Stimulated activated naive CD8-positive, alpha-beta T cell treated with anti-CD3 and anti-CD28 coated beads, Interleukin-15, amount 100 ng/mL, for 72 hours (primary cell): Measurements from ENCODE around the gene RAB3C.
"Not testable (repeated sequence)": the region's sequence is repeated elsewhere in the genome, so short reads cannot be mapped to it uniquely, and the experiment has no call there.

ENCODE experiments used
- ATAC-seq: fragments of 150-1000 bp; cut with Tn5 transposase; 2 replicates; pipeline ENCODE4 v1.10.0; 2021; ENCODE audit warnings: mild to moderate bottlenecking, moderate library complexity
- DNase-seq, 2 donors: peaks; one replicate each; pipeline ENCODE4 v3.0.0; 2021 to 2022
- H3K27ac Mint-ChIP-seq, 2 donors: one replicate each; pipeline ENCODE4 v1.8.0; 2022; ENCODE audit warnings: mild to moderate bottlenecking in 2 of 2, mixed read lengths in 2 of 2, moderate library complexity in 2 of 2
- H3K27me3 Mint-ChIP-seq: one replicate; pipeline ENCODE4 v1.8.0; 2022; ENCODE audit warnings: mixed read lengths
- H3K4me1 Mint-ChIP-seq: one replicate; pipeline ENCODE4 v1.8.0; 2022; ENCODE audit warnings: mild to moderate bottlenecking, mixed read lengths
- H3K4me3 Mint-ChIP-seq, 2 donors: one replicate each; pipeline ENCODE4 v1.8.0; 2022; ENCODE audit warnings: mild to moderate bottlenecking in 2 of 2, mixed read lengths in 2 of 2, moderate library complexity in 1 of 2
- H3K9me3 Mint-ChIP-seq, 2 donors: one replicate each; pipeline ENCODE4 v1.8.0; 2022; ENCODE audit warnings: mixed read lengths in 2 of 2

The RAB3C gene

DNA sequence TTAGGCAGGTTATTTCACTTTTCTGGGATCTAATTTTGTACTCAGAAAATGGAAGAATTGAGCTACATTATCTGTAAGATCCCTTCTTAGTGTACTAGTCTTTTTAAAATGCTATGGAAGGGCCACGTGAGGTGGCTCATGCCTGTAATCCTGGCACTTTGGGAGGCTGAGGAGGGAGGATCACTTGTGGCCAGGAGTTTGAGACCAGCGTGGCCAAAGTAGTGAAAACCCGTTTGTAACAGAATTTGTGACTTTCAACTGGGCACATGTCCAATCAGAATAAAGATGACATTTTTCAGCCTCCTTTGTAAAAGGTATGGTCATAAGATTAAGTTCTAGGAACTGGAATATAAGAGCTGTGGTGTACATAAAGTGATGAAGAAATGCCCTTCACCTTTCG lies 3.1 kb upstream of the RAB3C start:
- Mint-ChIP-seq H3K27me3 (peaks cover 40% of the 10 kb centered on the region), H3K4me1 (peaks cover 18% of the 10 kb centered on the region), H3K9me3 (peaks cover 0 to 10% of the 10 kb centered on the region in 2 donors), H3K4me3 (no peak overlapping the region), H3K27ac (no peak overlapping the region)
- DNase-seq (no peak), ATAC-seq (no peak)

DNA sequence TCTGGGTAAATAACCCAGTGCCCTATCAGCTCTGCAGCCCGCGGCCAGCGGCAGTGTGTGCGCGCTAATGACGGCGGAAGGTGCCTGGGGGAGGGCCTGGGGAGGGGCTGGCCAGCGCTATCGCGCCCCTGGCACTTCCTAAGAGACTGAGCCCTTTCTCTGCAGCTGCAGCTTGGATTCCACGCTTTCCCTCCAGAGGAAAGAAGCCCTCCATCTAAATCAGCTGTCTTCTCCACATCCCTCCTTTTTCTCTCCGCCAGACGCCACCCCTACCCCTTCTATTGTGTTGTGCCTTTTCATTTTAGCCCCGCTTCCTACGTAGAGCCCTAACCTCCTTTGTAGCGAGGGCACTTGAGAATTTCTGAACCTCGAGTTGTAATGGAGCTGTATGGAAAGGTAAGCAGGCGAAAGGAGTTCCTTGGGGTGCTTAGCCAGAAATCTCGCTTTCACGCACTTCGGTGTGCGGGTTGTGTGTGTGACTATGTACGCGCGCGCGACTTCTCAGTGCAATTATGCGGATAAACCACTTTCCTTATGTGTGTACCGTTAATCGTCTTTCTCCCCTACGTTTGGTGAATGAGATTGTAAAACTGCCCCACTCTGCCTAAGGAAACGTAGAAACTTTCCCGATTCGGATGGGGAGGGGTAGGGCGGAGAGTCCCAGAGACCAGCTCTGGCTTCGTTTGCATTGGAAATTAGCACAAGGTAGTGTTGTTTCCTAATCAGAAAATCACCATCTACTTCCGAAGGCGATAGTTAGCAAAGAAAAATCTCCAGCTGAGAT lies 664 bp upstream of the RAB3C start:
- H3K4me1 Mint-ChIP-seq, result peaks cover 18% of the 10 kb centered on the region
- H3K4me3 Mint-ChIP-seq, result peak overlapping the region; percentile 75 to 84
- DNase-seq (no peak), ATAC-seq (peak; percentile 17)
- no peaks in the 10 kb centered on the region for H3K9me3 Mint-ChIP-seq
- peaks cover 47% of the 10 kb centered on the region for H3K27me3 Mint-ChIP-seq
- no peak overlapping the region for H3K27ac Mint-ChIP-seq

DNA sequence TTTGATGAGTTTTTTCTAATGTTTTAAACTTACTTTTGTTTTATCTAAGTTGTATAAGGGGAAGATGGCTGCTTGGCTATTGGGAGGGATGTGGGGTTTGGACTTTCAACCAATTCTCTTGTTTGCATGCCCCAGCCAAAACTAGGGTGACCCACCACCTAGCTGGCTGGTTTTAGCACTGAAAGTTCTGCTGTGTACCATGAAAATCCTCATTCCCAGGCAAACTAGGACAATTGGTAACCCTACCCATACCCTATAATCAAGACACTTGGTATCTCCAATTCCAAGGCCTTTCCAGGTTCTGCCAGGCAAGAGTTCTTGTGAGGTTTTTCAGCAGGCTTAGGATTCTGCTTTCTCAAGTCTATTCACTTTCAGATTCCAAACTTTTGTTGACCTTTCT lies 13.1 kb downstream of the RAB3C start:
- no peak overlapping the region for H3K27ac Mint-ChIP-seq
- no peak overlapping the region for H3K4me3 Mint-ChIP-seq
- no peaks in the 10 kb centered on the region for H3K4me1 Mint-ChIP-seq
- DNase-seq (no peak), ATAC-seq (no peak)
- no peaks in the 10 kb centered on the region for H3K9me3 Mint-ChIP-seq
- no peaks in the 10 kb centered on the region for H3K27me3 Mint-ChIP-seq

DNA sequence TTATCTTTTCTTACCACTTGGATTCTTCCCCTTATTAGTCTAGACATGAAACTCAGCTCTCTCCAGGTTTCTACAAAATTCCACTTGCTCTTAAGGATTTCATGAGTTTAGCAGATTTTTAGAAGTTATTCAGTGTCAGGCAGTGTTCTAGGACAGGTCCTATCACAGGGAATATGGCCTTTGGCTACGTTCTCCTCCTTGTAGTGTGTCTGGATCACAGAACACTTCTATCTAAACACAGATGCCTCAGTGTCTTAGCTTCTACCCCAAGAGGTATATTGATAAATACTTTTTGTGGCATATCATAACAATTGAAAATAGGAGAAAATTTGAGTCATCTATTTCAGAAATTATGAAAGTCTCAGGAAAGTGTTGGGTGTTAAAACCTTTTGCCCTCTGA lies 15.6 kb downstream of the RAB3C start:
- no peaks in the 10 kb centered on the region for H3K9me3 Mint-ChIP-seq
- no peaks in the 10 kb centered on the region for H3K27me3 Mint-ChIP-seq
- ATAC-seq (no peak), DNase-seq (no peak)
- no peaks in the 10 kb centered on the region for H3K4me1 Mint-ChIP-seq
- no peak overlapping the region for H3K27ac Mint-ChIP-seq
- H3K4me3 Mint-ChIP-seq, result no peak overlapping the region

DNA sequence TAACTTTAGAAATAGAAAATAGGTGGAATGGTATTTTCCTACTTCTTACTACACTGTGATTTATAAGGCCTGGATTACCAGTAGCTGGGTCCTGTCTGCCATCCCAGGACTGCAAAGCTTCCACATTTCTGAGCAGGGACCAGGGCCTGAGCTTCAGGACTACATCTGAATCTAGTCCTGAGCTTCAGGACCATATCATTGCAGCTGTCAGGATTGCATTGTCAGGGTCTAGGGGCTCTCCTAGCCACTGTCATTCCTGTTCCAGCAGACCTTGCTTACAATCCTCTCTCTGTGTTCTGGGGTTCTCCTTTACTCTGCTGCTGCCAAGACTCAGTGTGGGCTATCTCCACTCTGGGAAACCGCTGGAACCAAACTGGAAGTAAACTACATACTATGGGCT lies 16.3 kb downstream of the RAB3C start:
- Mint-ChIP-seq H3K4me1 (no peaks in the 10 kb centered on the region), H3K27me3 (peaks cover 5% of the 10 kb centered on the region), H3K27ac (peak overlapping the region in 1 of 2 donors; percentile 51), H3K4me3 (no peak overlapping the region), H3K9me3 (peaks cover 0 to 7% of the 10 kb centered on the region in 2 donors)
- ATAC-seq (peak; percentile 33), DNase-seq (no peak)

DNA sequence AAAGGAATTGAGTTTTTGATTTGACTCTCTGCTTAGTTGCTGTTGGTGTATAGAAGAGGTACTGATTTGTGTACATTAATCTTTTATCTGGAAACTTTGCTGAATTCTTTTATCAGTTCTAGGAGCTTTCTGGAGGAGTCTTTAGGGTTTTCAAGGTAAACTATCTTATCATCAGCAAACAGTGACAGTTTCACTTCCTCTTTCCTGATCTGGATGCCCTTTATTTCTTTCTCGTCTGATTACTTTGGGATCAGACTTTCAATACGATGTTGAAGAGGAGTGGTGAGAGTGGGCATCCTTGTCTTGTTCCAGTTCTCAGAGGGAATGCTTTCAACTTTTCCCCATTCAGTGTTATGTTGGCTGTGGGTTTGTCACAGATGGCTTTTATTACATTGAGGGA lies 17.7 kb downstream of the RAB3C start:
- ATAC-seq, H3K4me3 Mint-ChIP-seq, H3K27me3 Mint-ChIP-seq, H3K4me1 Mint-ChIP-seq, H3K27ac Mint-ChIP-seq, DNase-seq, H3K9me3 Mint-ChIP-seq: not testable (repeated sequence)

DNA sequence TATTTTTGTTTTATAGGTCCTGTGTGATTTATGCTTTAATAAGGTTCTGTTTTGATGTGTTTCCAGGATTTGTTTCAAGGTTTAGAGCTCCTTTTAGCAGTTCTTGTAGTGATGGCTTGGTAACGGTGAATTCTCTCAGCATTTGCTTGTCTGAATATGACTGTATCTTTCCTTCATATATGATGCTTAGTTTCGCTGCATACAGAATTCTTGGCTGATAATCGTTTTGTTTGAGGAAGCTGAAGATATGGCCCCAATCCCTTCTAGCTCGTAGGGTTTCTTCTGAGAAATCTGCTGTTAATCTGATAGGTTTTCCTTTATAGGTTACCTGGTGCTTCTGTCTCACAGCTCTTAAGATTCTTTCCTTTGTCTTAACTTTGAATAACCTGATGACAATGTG lies 20.0 kb downstream of the RAB3C start:
- H3K9me3 Mint-ChIP-seq, result peaks cover 4 to 19% of the 10 kb centered on the region in 2 donors
- not testable (repeated sequence) for H3K4me3 Mint-ChIP-seq, H3K27me3 Mint-ChIP-seq, ATAC-seq, H3K4me1 Mint-ChIP-seq, H3K27ac Mint-ChIP-seq, DNase-seq

DNA sequence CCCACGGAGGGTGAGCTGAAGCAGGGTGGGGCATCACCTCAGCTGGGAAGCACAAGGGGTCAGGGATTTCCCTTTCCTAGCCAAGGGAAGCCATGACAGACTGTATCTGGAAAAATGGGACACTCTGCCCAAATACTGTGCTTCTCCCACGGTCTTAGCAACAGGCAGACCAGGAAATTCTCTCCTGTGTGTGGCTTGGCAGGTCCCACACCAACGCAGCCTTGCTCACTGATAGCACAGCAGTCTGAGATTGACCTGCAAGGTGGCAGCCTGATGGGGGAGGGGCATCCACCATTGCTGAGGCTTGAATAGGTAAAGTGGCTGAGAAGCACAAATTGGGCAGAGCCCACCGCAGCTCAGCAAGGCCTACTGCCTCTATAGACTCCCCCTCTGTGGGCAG lies 23.2 kb downstream of the RAB3C start:
- Mint-ChIP-seq H3K4me1 (no peaks in the 10 kb centered on the region), H3K27me3 (peaks cover 8% of the 10 kb centered on the region), H3K4me3 (no peak overlapping the region), H3K27ac (no peak overlapping the region), H3K9me3 (peaks cover 4 to 33% of the 10 kb centered on the region in 2 donors)
- DNase-seq (no peak), ATAC-seq (no peak)

DNA sequence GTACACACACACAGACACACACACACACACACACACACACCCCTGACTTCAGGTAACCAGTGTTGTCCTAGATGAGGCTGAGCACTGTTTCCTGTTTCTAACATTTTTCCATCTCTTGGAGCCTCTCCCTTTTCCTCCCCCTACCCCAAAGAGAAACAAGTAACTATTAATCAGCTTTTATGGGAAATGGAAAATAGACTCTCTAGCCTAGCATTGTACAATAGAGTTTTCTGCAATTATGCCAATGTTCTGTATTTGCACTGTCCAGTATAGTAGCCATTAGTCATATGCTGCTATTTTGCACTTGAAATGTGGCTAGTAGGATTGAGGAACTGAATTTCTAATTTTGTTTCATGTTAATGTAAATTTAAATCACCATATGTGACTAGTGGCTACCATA lies 33.1 kb downstream of the RAB3C start:
- no peaks in the 10 kb centered on the region for H3K4me1 Mint-ChIP-seq
- ATAC-seq (no peak), DNase-seq (no peak)
- no peaks in the 10 kb centered on the region for H3K27me3 Mint-ChIP-seq
- no peaks in the 10 kb centered on the region for H3K9me3 Mint-ChIP-seq
- H3K4me3 Mint-ChIP-seq, result no peak overlapping the region
- no peak overlapping the region for H3K27ac Mint-ChIP-seq

DNA sequence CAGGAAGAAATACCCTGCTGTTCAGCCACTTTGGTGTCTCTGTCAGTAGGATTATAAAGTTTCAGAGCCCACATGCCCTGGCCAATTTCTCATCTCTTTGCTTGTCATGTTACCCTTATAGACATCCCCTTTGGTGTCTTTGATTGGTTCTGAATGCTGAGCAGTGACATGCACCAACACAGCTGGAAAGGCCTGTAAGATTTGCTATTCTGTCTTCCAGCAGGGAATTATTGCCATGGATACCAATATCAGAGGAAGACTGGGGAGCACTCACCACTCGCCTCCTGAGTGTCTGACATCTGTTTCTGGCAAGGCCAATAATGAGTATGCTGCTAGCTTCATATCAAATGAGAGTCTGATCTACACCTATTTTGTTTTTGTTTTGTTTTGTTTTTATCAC lies 34.4 kb downstream of the RAB3C start:
- no peaks in the 10 kb centered on the region for H3K4me1 Mint-ChIP-seq
- ATAC-seq, result no peak
- H3K4me3 Mint-ChIP-seq, result no peak overlapping the region
- H3K27me3 Mint-ChIP-seq, result no peaks in the 10 kb centered on the region
- no peak for DNase-seq
- H3K9me3 Mint-ChIP-seq, result no peaks in the 10 kb centered on the region
- no peak overlapping the region for H3K27ac Mint-ChIP-seq

DNA sequence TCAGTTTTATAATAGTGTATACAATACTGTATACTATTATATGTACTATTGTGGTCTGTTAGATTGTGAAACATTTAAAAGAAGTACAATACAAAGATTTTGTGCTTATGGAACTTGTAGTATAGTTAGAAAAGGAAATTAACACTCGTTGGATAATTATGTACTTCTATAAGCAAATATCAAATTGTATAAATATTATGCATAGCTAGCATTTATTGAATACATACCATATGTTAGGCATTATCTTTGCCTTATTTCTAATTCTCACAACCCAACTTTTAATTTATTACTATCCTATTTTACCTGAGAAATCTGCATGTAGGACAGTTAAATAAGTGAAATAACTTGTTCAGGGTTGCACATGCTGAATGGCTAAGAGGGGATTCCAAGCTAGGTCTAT lies 37.5 kb downstream of the RAB3C start:
- DNase-seq (no peak), ATAC-seq (no peak)
- no peaks in the 10 kb centered on the region for H3K27me3 Mint-ChIP-seq
- no peak overlapping the region for H3K4me3 Mint-ChIP-seq
- H3K9me3 Mint-ChIP-seq, result no peaks in the 10 kb centered on the region
- no peaks in the 10 kb centered on the region for H3K4me1 Mint-ChIP-seq
- no peak overlapping the region for H3K27ac Mint-ChIP-seq

DNA sequence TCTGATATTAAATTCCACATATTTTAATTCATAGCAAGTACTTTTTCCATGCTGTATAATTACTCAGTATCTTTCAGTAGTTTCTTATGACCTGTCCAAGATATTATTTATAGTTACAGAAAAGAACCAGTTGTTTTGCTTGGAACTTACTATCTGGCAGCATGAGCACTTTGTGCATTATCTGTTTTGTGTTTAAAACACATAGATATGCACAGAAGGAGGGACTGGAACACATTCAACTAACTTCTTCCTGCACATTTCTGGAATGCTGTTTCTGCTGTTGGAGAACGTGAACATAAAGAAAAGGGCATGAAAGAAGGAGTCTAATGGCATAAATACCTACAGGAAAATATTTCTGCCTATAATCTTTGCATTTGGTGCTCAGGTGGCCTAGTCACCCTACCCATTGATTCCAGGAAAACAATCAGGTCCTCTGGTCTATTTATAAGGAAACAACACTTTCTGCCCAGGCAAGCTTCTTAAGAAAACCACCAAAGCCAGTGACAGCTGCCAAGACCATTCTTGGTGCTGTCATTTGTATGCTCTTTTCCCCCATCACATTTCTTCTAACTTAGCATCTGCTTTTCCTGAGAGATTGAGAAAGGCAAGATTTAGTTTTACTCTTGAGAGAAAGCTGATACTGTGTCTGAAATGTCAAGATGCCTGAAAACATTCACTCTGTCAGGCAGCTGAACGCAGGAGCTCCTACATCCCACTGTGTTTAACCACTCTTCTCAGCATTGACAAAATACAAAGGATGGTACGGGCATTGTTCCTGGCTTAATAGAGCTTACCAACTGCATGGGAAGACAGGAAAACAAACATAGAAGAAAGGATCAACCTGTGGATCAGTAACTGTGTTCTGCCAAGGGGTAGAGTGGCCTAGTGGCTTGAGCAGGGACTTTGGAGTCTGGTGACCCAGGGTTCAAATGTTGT lies 40.3 kb downstream of the RAB3C start:
- no peak for ATAC-seq
- H3K27me3 Mint-ChIP-seq, result no peaks in the 10 kb centered on the region
- H3K9me3 Mint-ChIP-seq, result no peaks in the 10 kb centered on the region
- DNase-seq, result no peak
- H3K4me1 Mint-ChIP-seq, result no peaks in the 10 kb centered on the region
- no peak overlapping the region for H3K27ac Mint-ChIP-seq
- H3K4me3 Mint-ChIP-seq, result no peak overlapping the region

DNA sequence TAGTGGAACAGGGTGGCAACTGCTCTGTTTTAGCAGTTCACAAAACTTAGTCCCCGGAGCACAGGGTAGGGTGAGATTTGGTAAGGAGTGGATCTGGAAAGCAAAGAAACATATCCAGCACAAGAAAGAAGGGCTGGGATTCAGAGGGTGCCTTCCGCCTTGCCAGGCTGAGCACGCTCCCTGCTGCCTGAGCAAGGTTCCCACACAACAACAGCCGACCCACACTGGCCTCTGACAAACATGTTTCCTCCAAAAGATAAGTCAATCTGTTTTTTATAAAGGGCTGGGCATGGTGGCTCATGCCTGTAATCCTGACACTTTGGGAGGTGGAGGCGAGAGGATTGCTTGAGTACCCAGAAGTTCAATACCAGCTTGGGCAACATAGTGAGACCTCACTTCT lies 45.8 kb downstream of the RAB3C start:
- Mint-ChIP-seq H3K4me3 (no peak overlapping the region), H3K4me1 (no peaks in the 10 kb centered on the region), H3K27me3 (no peaks in the 10 kb centered on the region), H3K9me3 (no peaks in the 10 kb centered on the region), H3K27ac (no peak overlapping the region)
- ATAC-seq (no peak), DNase-seq (no peak)

DNA sequence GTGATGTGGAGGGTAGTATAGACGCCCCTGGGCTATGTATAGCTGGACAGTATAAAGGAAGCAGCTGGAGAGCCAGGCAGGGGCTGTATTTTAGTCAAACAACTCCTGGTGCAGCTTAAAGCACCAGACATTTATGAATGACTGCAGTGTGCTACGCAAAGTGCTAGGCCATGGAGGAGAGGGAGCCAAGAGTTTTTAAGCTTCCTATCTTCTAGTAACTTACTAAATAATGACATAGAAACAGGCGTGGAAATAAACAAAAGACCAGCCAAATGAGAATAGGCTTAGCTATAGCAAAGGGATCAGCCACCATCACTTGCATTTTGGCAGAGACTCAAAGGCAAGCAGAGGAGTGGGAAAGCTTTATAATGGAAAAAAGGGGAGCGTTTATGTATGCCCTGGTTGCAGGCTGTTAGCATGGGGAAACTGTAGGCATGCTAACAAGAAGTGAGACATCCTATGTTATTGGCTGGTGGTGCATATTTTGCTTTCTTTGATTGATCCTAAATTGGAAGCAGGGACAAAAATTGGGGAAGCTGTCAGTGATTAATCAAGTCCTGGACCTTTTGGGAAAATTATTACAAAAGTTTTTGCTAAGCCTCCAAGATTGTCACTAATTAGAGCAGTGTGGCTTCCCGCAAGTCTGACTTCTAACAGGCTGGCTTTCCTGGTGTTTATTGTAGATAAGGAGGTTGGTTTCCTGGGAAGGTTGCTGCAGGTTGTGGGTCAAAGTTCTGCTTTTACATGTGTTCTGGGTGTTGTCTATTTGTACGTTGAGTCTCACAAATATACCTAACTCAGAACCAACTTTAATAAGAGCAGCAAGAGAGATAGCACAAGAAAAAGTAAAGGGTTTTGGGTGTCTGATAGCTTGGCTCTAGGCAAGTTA lies 46.6 kb downstream of the RAB3C start:
- no peak overlapping the region for H3K4me3 Mint-ChIP-seq
- DNase-seq, result no peak
- no peaks in the 10 kb centered on the region for H3K4me1 Mint-ChIP-seq
- no peak overlapping the region for H3K27ac Mint-ChIP-seq
- ATAC-seq, result no peak
- H3K9me3 Mint-ChIP-seq, result no peaks in the 10 kb centered on the region
- no peaks in the 10 kb centered on the region for H3K27me3 Mint-ChIP-seq

DNA sequence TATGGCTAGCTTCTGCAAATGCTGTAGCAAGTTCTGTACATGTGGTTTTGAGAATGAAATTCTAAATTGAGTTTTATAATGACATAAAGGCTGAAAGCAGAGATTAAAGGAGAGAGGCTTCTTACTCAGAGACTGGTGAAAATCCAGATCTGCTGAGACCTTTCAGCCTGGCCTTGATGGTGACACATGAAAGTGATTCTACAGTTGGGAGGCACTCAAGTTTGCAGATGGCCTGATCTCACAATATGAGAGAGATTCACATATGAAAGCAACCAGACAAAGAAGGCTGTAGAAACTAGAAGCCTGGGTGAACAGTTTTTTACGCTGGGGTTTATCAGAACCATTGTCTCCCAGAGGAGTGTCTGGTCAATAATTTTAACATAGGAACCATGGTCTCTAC lies 49.0 kb downstream of the RAB3C start:
- Mint-ChIP-seq H3K27me3 (no peaks in the 10 kb centered on the region), H3K27ac (no peak overlapping the region), H3K4me1 (no peaks in the 10 kb centered on the region), H3K4me3 (no peak overlapping the region), H3K9me3 (no peaks in the 10 kb centered on the region)
- DNase-seq (no peak), ATAC-seq (no peak)
